SJCRH30 (cell line): ENCODE results near the gene LMNA. TPM values are rescaled to one million over a fixed set of nuclear protein-coding genes. Genes with fewer than 3 reads are reported as not detected.
"Not testable (repeated sequence)": the region's sequence is repeated elsewhere in the genome, so short reads cannot be mapped to it uniquely, and the experiment has no call there.

Source experiments
- DNase-seq, 2 experiments: peaks; one replicate each; pipeline ENCODE4 v3.0.0-alpha.2; 2015 to 2020
- H3K27ac ChIP-seq: fragments of 250-450 bp; sonication (Bioruptor Pico); 2 replicates; pipeline ENCODE4 v1.5.1; 2020; ENCODE audit warnings: mild to moderate bottlenecking, moderate library complexity
- H3K27me3 ChIP-seq: fragments of 250-450 bp; sonication (Bioruptor Pico); 2 replicates; pipeline ENCODE4 v1.5.1; 2020; ENCODE audit warnings: mild to moderate bottlenecking, moderate library complexity
- H3K36me3 ChIP-seq: fragments of 250-450 bp; sonication (Bioruptor Pico); 2 replicates; pipeline ENCODE4 v1.5.1; 2020; ENCODE audit warnings: mild to moderate bottlenecking, moderate library complexity
- H3K4me1 ChIP-seq: fragments of 250-450 bp; sonication (Bioruptor Pico); 2 replicates; pipeline ENCODE4 v1.5.1; 2020; ENCODE audit warnings: mild to moderate bottlenecking, moderate library complexity
- H3K4me3 ChIP-seq: fragments of 250-450 bp; sonication (Bioruptor Pico); 2 replicates; pipeline ENCODE4 v1.5.1; 2020; ENCODE audit warnings: mild to moderate bottlenecking, moderate library complexity
- H3K9me3 ChIP-seq: fragments of 250-450 bp; sonication (Bioruptor Pico); replicated peaks from 2 replicates; pipeline ENCODE4 v1.5.1; 2020; ENCODE audit warnings: mild to moderate bottlenecking, moderate library complexity
- total RNA-seq: library from RNA; depleted of rRNA; stranded (reverse); fragments of >200 nt; shearing (Covaris generic); gene quantifications from 2 replicates; pipeline ENCODE4 v1.2.3, GENCODE V29; 2014

Gene LMNA
- total RNA-seq, 1 experiment from 2014 or later, result 113 TPM

DNA sequence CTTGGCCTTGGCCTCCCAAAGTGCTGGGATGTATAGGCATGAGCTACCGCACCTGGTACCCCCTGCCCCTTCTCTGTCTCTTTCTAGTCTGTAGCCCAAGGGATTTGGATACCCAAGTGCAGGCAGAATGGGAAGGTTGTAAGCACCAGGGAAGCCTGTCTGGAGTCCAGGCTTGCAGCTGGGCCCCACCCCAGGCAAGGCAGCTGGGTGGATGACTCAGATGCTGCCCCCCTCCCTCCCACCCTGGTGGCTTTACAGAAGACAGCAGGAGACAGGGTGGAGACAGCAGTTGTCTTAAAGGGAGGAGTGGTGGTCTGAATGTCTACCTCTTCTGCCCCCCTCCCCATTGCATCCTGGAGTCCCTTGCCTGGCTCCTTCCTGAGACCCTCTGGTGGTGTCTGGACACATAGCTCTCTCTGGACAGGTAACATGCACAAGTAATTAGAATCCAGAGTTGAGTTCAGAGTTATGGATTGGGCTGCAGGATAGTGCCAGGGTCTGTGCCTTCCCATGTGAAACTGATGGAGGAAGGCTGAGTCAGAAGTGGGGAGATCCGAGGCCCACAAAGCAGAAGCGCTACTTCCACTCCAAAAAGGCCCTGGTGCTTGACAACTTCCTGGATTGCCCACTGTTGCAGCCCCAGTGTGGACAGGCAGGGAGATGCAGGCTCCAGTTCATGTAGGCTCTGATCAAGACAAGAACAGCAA is 5.1 kb downstream of the LMNA start:
- Histone ChIP-seq H3K4me1 (peaks cover 67% of the 10 kb centered on the region), H3K27ac (peak overlapping the region; percentile 96), H3K9me3 (no peaks in the 10 kb centered on the region), H3K27me3 (no peaks in the 10 kb centered on the region), H3K4me3 (no peak overlapping the region), H3K36me3 (no peaks in the 10 kb centered on the region)
- peak; percentile 85 to 86 for DNase-seq

DNA sequence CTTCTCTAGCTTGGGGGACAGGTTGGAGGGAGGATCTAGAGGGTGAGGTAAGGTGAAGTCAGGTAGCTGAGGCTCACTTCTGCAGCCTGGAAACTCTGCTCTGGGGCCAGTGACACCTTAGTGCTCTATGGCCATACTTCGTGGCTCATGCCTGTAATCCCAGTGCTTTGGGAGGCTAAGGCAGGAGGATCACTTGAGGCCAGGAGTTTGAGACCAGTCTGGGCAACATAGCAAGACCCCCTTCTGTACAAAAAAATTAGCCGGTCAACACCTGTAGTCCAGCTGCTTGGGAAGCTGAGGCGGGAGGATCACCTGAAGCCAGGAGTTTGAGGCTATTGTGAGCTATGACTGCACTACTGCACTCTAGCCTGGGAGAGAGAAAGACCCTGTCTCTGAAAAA is 5.8 kb downstream of the LMNA start:
- H3K27ac ChIP-seq, result peak overlapping the region; percentile 96
- no peak overlapping the region for H3K4me3 ChIP-seq
- no peaks in the 10 kb centered on the region for H3K9me3 ChIP-seq
- H3K36me3 ChIP-seq, result no peaks in the 10 kb centered on the region
- H3K4me1 ChIP-seq, result peaks cover 72% of the 10 kb centered on the region
- no peak for DNase-seq
- H3K27me3 ChIP-seq, result no peaks in the 10 kb centered on the region

DNA sequence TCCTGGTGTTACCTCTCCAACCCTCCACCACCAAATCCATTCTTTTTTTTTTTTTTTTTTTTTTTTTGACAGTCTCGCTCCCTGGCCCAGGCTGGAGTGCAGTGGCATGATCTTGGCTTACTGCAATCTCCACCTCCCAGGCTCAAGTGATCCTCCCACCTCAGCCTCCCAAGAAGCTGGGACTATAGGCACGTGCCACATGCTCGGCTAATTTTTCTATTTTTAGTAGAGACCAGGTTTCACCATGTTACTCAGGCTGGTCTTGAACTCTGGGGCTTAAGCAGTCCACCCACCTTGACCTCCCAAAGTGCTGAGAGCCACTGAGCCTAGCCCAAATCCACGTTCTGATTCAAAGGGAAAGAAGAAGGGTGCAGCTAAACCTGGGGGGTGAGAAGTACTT is 6.5 kb downstream of the LMNA start:
- not testable (repeated sequence) for H3K9me3 ChIP-seq, DNase-seq, H3K27me3 ChIP-seq, H3K36me3 ChIP-seq, H3K4me3 ChIP-seq
- peak overlapping the region; percentile 96 for H3K27ac ChIP-seq
- H3K4me1 ChIP-seq, result peaks cover 79% of the 10 kb centered on the region

DNA sequence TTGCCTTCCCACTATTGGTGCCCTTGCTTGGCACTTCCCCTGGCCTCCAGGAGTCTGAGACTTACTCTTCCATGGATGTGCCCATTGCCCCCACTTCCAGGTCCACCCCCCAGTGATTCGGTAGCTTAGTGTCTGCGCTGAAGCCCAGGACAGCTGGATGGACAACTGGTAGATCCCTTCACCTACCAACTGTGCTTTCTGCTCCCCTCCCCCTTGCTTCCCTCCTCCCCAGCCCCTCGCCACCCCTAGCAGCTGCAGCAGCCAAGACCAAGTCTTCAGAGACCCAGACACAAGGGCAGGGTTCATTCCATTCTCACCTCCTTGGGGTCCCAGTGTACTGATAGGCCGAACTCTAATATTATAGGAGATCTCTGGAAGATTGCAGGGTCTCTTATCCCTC is 6.9 kb downstream of the LMNA start:
- H3K4me1 ChIP-seq, result peaks cover 82% of the 10 kb centered on the region
- no peaks in the 10 kb centered on the region for H3K9me3 ChIP-seq
- DNase-seq, result peak; percentile 85 to 87
- no peak overlapping the region for H3K4me3 ChIP-seq
- H3K27ac ChIP-seq, result peak overlapping the region; percentile 96
- no peaks in the 10 kb centered on the region for H3K36me3 ChIP-seq
- no peaks in the 10 kb centered on the region for H3K27me3 ChIP-seq

DNA sequence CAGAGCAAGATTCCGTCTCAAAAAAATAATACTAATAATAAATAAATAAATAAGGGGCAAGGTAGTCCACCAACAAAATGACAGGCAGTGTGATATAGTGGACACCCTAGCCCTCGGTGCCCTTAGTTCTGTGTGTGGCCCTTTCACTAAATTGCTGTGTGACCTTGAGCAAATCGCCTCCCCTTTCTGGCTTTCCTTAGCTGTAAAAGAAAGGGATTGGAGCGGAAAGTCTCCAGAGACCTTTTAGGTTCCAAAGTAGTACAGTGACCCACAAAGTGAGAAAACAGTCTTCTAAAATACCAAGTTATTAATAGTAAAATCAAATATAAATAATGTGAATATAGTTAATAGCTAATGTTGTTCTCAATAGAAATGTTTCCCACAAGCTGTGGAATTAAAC is 7.6 kb downstream of the LMNA start:
- peak overlapping the region; percentile 96 for H3K27ac ChIP-seq
- no peaks in the 10 kb centered on the region for H3K36me3 ChIP-seq
- no peaks in the 10 kb centered on the region for H3K27me3 ChIP-seq
- peaks cover 88% of the 10 kb centered on the region for H3K4me1 ChIP-seq
- no peaks in the 10 kb centered on the region for H3K9me3 ChIP-seq
- no peak for DNase-seq
- H3K4me3 ChIP-seq, result no peak overlapping the region

DNA sequence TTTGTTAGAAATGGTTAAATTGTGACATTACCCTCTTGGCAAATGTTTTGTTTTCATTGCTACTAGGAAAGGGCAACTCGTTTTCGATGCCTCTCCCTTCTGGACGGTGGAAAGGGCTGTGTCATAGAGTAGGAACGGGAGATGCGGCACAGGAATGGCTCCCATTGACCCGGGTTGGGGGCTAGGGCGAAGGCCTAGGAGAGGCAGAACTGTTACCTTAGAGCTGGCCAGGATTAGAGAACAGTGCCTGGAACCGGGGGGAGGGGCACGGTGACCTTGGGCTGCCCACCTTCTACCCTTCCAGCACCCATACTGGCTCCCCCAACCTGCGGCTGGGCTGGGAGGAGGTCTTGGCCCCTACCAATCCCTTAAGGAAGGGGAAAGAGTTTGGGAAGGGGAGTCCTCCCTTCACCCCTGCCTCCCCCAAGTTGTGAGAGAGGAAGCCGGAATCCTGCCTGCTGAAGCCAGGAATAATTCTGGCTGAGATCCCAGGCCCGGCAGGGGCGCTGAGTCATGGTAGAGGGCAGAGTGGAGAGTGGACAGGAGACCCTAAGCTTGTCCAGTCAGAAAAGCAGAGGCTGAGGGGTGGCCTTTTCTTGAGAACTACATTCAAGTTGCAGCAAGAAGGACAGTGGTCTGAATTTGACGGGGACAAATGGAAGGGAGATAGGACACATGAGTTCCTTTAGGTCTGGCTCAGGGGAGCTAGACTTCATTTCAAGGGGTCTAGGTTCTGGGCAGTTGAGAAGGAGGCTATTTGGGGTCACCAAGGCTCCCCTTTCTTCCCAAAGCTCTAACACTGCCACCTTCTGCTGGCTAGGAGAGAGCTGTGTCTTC is 8.2 kb downstream of the LMNA start:
- peak overlapping the region; percentile 96 for H3K27ac ChIP-seq
- H3K27me3 ChIP-seq, result no peaks in the 10 kb centered on the region
- peak; percentile 83 to 85 for DNase-seq
- H3K4me1 ChIP-seq, result peaks cover 88% of the 10 kb centered on the region
- H3K4me3 ChIP-seq, result peak overlapping the region; percentile 7
- H3K36me3 ChIP-seq, result no peaks in the 10 kb centered on the region
- H3K9me3 ChIP-seq, result no peaks in the 10 kb centered on the region

DNA sequence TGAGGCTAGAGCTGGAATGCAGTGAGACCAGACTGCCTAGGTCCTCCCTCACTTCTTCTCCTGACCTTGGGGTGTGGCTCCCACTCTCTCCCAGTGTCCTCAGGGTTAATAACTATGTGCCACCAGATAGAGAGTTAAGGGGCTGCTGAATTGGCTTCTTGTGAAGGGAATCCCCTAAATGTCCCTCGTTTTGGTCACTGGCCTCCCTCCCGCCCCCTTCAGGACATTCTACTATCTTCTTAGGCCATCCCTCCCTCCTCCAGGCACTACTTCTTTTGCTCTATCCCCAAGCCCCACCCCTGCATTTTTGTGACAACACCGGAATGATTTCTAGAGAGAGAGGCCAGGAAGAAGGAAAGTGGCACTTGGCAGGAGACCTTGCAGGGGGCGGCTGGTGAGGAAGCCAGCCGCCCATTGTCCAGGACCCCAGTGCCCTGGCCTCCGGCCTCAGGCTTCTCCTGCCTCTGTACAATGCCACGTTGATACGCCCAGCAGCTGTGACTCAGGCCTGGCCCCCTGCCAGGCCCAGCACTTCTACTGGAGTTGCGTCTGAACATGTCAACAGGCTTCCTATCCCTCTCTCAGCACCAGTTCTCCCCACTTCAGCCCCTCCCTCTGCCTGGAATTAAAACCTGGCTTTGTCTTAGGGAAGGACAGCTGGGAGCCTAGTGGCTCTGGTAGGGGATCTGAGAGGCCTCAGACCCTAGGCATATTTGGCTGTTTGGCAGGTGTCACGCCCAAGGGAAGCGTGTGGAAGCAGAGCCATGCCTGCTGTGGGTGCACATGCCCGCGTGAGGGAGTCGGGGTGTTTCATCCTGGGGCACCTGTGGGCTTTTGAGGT is 9.1 kb downstream of the LMNA start:
- Histone ChIP-seq H3K27me3 (no peaks in the 10 kb centered on the region), H3K4me1 (peaks cover 89% of the 10 kb centered on the region), H3K4me3 (peak overlapping the region; percentile 7), H3K27ac (peak overlapping the region; percentile 96), H3K36me3 (no peaks in the 10 kb centered on the region), H3K9me3 (no peaks in the 10 kb centered on the region)
- peak; percentile 97 to 99 for DNase-seq

DNA sequence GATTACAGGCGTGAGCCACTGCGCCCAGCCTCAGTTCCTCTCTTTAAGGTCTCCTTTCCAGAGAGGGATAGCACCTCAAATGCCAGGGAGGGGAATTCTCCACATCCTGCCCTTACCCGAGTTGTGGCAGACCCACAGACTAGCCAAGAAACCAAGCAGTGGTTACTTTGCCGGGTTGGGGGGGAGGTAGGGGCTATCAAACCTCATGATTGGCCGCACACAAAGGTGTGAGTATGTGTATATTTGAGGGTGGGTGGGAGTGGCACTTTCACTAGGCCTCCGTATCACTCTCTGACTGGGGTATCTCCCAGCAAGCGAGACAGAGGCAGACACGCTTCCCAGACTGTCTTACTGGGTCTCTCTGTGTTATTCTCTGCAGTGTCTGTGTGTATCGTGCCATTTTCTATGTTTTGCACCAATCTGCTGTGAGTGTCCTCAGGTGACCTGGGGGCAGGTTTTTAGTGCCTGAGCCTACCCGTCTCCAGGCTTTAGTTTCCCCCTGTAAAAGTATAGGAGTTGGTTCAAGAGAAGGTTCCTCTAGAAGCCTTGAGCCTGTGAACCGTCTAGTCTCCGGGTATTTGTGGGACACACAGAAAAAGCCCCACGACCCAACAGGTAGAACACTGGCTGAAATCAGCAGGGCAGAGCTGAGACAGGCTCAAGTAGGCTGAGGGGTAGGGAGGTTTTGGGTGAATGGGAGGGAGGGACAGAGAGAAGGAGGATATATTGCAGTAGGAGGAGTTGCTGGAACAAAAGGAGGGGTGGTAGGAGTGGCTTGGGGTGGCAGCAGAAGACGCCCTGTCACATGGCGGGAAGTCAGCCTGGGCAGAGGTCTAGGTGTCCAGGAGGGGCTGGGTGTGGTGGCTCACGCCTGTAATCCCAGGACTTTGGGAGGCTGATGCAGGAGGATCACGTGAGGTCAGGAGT is 10.3 kb downstream of the LMNA start:
- no peak overlapping the region for H3K4me3 ChIP-seq
- H3K4me1 ChIP-seq, result peaks cover 90% of the 10 kb centered on the region
- no peaks in the 10 kb centered on the region for H3K27me3 ChIP-seq
- no peak for DNase-seq
- H3K27ac ChIP-seq, result peak overlapping the region; percentile 96
- no peaks in the 10 kb centered on the region for H3K9me3 ChIP-seq
- H3K36me3 ChIP-seq, result no peaks in the 10 kb centered on the region

DNA sequence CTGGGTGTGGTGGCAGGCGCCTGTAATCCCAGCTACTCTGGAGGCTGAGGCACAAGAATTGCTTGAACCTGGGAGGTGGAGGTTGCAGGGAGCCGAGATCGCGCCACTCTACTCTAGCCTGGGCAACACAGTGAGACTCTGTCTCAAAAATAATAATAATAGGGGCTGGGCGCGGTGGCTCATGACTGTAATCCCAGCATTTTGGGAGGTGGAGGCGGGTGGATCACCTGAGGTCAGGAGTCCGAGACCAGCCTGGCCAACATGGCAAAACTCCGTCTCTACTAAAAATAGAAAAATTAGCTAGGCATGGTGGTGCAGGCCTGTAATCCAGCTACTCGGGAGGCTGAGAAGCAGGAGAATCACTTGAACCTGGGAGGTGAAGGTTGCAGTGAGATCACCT is 11.0 kb downstream of the LMNA start:
- H3K4me1 ChIP-seq, result peaks cover 86% of the 10 kb centered on the region
- H3K27ac ChIP-seq, DNase-seq, H3K4me3 ChIP-seq, H3K36me3 ChIP-seq, H3K9me3 ChIP-seq, H3K27me3 ChIP-seq: not testable (repeated sequence)

DNA sequence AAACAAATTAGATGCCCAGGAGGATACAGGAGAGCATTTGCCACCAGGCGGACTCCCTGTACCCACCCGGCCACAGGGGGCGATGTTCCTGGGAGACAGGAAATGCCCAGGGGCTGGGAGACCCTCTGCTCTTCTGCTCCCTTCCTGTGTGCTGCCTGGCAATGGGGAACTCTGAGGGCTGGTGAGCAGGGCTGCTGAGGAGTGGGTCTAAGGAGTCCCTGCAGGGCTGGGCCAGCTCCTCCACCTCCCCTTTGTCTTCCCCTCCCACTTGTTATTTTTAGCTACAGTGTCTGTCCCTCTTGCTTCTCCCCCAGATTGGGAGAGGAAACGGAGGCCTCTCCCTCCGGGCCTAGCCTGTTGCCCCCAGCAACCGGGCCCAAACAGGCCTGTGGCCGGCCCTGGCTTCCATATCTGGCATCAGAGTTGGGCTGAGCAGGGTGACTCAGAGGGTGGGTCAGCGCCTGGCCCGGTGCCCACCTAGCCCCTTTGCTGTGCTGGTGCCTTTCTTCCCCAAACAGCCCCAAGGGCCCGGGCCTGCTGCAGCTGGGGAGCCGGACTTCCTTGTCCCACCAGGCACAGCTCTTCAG is 11.6 kb downstream of the LMNA start:
- DNase-seq, result peak; percentile 90 to 93
- H3K27ac ChIP-seq, result peak overlapping the region; percentile 48
- no peak overlapping the region for H3K4me3 ChIP-seq
- H3K9me3 ChIP-seq, result no peaks in the 10 kb centered on the region
- peaks cover 5% of the 10 kb centered on the region for H3K36me3 ChIP-seq
- H3K4me1 ChIP-seq, result peaks cover 80% of the 10 kb centered on the region
- no peaks in the 10 kb centered on the region for H3K27me3 ChIP-seq

DNA sequence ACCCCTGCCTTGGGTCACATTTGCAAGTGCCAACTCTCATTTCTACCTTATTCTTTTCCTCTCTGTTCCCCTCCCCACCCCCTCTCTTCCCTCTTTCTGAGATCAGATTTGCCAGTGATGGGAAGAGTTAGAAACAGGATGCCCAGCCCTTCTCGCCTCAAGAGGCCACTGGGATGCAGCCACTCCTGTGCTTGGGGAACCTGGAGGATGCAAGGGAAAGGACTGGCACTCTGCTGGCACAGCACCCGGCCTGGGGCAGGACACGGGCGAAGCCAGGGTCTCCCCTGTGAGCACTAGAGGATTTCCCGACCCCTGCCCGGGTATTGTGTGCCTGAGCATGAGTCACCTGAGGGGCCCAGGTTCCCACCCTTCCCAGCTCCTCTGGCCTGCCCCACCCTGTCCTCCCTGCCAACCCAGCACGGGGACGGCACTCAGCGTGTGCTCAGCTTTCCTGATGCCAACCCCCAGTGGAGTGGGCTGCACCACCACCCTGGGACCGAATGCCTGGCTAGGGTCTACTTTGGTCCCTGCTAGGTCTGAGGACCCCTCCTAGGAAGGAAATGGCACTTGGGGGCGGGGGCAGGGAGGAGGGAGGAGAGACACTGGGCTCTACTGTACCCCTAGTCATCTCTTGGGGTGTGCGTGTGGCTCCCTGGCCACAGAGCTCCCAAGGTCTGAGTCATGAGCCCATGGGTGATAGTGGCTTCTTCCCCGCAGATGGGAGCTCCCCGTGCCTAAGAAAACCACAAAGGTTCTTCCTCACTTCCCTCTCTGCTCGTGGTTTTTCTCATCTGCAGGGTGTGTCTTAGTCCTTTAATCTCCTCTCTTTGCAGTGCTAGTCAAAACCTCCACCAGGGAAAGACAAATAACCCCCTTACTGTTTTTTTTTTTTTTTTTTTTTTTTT is 12.4 kb downstream of the LMNA start:
- Histone ChIP-seq H3K9me3 (no peaks in the 10 kb centered on the region), H3K36me3 (peaks cover 10% of the 10 kb centered on the region), H3K4me1 (peaks cover 72% of the 10 kb centered on the region), H3K27me3 (no peaks in the 10 kb centered on the region), H3K27ac (peak overlapping the region; percentile 48), H3K4me3 (no peak overlapping the region)
- no peak for DNase-seq

DNA sequence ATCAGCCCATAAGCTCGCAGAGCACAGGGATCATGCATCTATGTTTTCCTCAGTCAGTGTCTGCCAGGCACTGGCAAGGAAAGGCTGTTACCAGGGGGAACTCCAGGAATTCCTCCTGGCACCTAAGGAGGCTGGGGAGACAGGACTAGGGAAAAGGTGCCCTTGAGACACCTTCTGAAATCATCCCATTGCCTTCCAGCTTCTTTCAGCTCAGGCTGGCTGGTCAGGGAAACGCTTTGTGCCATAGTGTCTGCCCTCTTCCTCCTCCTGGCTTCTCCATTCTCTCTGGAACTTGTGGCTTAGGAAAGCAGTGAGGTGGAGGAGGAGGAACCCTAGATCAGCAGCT is 13.8 kb downstream of the LMNA start:
- DNase-seq, result no peak
- peaks cover 58% of the 10 kb centered on the region for H3K4me1 ChIP-seq
- no peak overlapping the region for H3K4me3 ChIP-seq
- peak overlapping the region; percentile 96 for H3K27ac ChIP-seq
- no peaks in the 10 kb centered on the region for H3K9me3 ChIP-seq
- peaks cover 18% of the 10 kb centered on the region for H3K36me3 ChIP-seq
- H3K27me3 ChIP-seq, result no peaks in the 10 kb centered on the region
